H1 (cell line): ENCODE measurements around the gene SCART1.

Experiments used
- BCL11A ChIP-seq, 2 experiments: IDR thresholded peaks; one replicate each; pipeline ENCODE4 v1.6.1; 2011; ENCODE audit warnings: low read depth in 2 of 2, low read length in 2 of 2, mild to moderate bottlenecking in 2 of 2
- CEBPB ChIP-seq: IDR thresholded peaks from 2 replicates; pipeline ENCODE4 v1.6.1; 2012; ENCODE audit warnings: low read depth, low read length
- CREB1 ChIP-seq: IDR thresholded peaks from 2 replicates; pipeline ENCODE4 v1.6.1; 2012; ENCODE audit warnings: inconsistent platforms
- EZH2 ChIP-seq: fragments of 200-600 bp; sonication (generic); IDR thresholded peaks from 2 replicates; pipeline ENCODE4 v1.7.1; 2012; ENCODE audit warnings: low read depth, mild to moderate bottlenecking, moderate library complexity, low read length, inconsistent platforms; ENCODE audit not compliant: severe bottlenecking
- KDM1A ChIP-seq: fragments of 200-600, 300-600 bp; sonication (generic); IDR thresholded peaks from 2 replicates; pipeline ENCODE4 v1.7.1; 2016; ENCODE audit warnings: mild to moderate bottlenecking, low read length, borderline replicate concordance
- MAX ChIP-seq: IDR thresholded peaks from 2 replicates; pipeline ENCODE4 v1.6.1; 2012; ENCODE audit warnings: inconsistent platforms
- PHF8 ChIP-seq: fragments of 200-600 bp; sonication (generic); conservative IDR thresholded peaks from 2 replicates; pipeline ENCODE4 v1.7.1; 2012; ENCODE audit warnings: low read depth, mild to moderate bottlenecking, inconsistent platforms, low read length, moderate library complexity
- POLR2A ChIP-seq, 2 experiments: IDR thresholded peaks; 1 replicate in 1 of 2; 2 replicates in 1 of 2; pipeline ENCODE4 v1.6.1; 2011; ENCODE audit warnings: low read depth in 2 of 2, low read length in 2 of 2, mild to moderate bottlenecking in 2 of 2; ENCODE audit errors: control extremely low read depth in 1 of 2
- POLR2AphosphoS5 ChIP-seq: IDR thresholded peaks from 2 replicates; pipeline ENCODE4 v1.6.1; 2011; ENCODE audit warnings: low read depth, low read length
- RAD21 ChIP-seq, 2 experiments: IDR thresholded peaks in 1 of 2; conservative IDR thresholded peaks in 1 of 2; 2 replicates each; pipeline ENCODE4 v1.6.1; 2011; ENCODE audit warnings: low read depth in 2 of 2, low read length in 2 of 2, improper control_type of control experiment in 1 of 2, inconsistent platforms in 1 of 2, mild to moderate bottlenecking in 1 of 2, moderate library complexity in 1 of 2
- SP1 ChIP-seq: IDR thresholded peaks from 2 replicates; pipeline ENCODE4 v1.6.1; 2011; ENCODE audit warnings: low read depth, low read length
- TAF1 ChIP-seq: IDR thresholded peaks from 2 replicates; pipeline ENCODE4 v1.6.1; 2011; ENCODE audit warnings: mild to moderate bottlenecking, low read depth, low read length
- TF ChIP-seq, protein P1 (sequence below), 3 experiments: IDR thresholded peaks; 1 replicate in 2 of 3; 2 replicates in 1 of 3; pipeline versions ENCODE4 v1.5.1 to v1.6.1; 2011; ENCODE audit warnings: low read length in 3 of 3, mild to moderate bottlenecking in 3 of 3, inconsistent platforms in 2 of 3, low read depth in 1 of 3, moderate library complexity in 1 of 3; ENCODE audit not compliant: insufficient read depth in 1 of 3; ENCODE audit errors: control extremely low read depth in 1 of 3

DNA sequence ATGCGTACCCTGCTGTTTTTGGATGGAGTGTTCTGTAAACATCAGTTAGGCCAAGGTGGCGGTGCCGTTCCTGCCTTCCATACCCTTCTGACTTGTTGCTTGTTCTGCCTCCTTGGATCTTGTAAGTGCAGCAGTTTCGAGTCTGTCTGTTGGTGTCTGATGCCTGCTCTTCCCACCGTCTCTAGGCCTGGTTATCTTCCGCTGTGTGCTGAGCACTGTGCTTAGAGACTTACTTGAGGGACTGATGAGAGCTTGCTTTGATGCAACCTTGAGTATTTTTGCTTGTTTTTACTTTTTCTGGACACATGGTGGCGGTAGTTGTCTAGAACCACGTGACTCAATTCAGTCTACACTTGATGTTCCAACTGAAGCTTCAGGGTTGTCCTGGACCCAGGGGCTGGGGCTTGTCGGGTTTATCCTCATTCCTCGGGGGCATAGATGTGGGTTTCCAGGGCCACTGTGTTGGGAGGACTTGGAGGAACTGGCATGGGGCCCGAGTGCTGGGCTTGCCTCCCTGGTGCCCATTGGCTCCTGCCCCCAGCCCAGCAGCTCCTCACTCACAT is 15.0 kb upstream of the SCART1 start:
- TF ChIP-seq POLR2A (IDR thresholded peaks at IDR 0.05; ENCODE audit: control extremely low read depth in 1 of 2, low read depth in 2 of 2, low read length in 2 of 2), result no peak
- no peak for TF ChIP-seq POLR2AphosphoS5
- no peak for TF ChIP-seq SP1
- TF ChIP-seq PHF8, result no peak
- no peak for TF ChIP-seq MAX
- TF ChIP-seq, protein P1, sequence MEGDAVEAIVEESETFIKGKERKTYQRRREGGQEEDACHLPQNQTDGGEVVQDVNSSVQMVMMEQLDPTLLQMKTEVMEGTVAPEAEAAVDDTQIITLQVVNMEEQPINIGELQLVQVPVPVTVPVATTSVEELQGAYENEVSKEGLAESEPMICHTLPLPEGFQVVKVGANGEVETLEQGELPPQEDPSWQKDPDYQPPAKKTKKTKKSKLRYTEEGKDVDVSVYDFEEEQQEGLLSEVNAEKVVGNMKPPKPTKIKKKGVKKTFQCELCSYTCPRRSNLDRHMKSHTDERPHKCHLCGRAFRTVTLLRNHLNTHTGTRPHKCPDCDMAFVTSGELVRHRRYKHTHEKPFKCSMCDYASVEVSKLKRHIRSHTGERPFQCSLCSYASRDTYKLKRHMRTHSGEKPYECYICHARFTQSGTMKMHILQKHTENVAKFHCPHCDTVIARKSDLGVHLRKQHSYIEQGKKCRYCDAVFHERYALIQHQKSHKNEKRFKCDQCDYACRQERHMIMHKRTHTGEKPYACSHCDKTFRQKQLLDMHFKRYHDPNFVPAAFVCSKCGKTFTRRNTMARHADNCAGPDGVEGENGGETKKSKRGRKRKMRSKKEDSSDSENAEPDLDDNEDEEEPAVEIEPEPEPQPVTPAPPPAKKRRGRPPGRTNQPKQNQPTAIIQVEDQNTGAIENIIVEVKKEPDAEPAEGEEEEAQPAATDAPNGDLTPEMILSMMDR (IDR thresholded peaks at IDR 0.05; ENCODE audit: control extremely low read depth in 1 of 3, insufficient read depth in 1 of 3, low read depth in 1 of 3, low read length in 3 of 3), result peak in 2 of 3 experiments; percentile 13 to 25; a peak in 1 of 4 replicates
- TF ChIP-seq CEBPB, result no peak
- no peak for TF ChIP-seq KDM1A
- no peak for TF ChIP-seq EZH2
- TF ChIP-seq RAD21 (IDR thresholded peaks at IDR 0.05 in 1 of 2, conservative IDR thresholded peaks at IDR 0.05 in 1 of 2; ENCODE audit: low read depth in 2 of 2, low read length in 2 of 2), result peak in 1 of 2 experiments; percentile 23; a peak in 1 of 4 replicates
- no peak for TF ChIP-seq CREB1
- TF ChIP-seq TAF1, result no peak
- TF ChIP-seq BCL11A (IDR thresholded peaks at IDR 0.05; ENCODE audit: low read depth in 2 of 2, low read length in 2 of 2), result no peak
